ENCODE data around the gene ANKAR.

DNA sequence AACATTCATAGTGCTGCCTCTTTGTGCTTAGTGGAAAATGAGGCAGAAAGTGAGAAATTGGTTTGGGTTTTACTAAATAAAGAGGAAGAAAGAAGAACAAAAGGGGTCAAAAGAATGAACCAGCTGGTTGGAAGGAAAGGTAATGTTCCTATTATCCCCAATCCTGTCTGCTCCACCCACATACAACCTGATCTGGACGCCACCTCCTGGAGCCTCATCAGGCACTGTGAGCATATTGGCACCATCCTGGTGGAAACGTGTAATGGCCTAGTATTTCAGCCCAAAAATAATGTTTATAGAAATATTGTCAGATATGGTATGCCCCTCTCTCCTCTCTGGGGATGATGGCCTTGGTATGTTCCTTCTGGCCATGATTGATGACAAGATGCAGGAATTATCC is 48.8 kb upstream of the ANKAR start:
- TF ChIP-seq, protein P1, sequence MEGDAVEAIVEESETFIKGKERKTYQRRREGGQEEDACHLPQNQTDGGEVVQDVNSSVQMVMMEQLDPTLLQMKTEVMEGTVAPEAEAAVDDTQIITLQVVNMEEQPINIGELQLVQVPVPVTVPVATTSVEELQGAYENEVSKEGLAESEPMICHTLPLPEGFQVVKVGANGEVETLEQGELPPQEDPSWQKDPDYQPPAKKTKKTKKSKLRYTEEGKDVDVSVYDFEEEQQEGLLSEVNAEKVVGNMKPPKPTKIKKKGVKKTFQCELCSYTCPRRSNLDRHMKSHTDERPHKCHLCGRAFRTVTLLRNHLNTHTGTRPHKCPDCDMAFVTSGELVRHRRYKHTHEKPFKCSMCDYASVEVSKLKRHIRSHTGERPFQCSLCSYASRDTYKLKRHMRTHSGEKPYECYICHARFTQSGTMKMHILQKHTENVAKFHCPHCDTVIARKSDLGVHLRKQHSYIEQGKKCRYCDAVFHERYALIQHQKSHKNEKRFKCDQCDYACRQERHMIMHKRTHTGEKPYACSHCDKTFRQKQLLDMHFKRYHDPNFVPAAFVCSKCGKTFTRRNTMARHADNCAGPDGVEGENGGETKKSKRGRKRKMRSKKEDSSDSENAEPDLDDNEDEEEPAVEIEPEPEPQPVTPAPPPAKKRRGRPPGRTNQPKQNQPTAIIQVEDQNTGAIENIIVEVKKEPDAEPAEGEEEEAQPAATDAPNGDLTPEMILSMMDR (conservative IDR thresholded peaks at IDR 0.05; ENCODE audit: low read length) = no peak
- TF ChIP-seq EZH2phosphoT487 (IDR thresholded peaks at IDR 0.05; ENCODE audit: borderline replicate concordance, low read depth, low read length) = no peak

All from OCI-LY7 (cell line).